Measurements from ENCODE around the gene LNPK. TPM values are rescaled to one million over a fixed set of nuclear protein-coding genes. Genes with fewer than 3 reads are reported as not detected.

Gene LNPK
- total and polyA plus RNA-seq, 9 of the 15 experiments (the other 6 are each of a cell fraction or from before 2014, with no cell fraction given): 6.4 to 40.4 (median 21.3) TPM

DNA sequence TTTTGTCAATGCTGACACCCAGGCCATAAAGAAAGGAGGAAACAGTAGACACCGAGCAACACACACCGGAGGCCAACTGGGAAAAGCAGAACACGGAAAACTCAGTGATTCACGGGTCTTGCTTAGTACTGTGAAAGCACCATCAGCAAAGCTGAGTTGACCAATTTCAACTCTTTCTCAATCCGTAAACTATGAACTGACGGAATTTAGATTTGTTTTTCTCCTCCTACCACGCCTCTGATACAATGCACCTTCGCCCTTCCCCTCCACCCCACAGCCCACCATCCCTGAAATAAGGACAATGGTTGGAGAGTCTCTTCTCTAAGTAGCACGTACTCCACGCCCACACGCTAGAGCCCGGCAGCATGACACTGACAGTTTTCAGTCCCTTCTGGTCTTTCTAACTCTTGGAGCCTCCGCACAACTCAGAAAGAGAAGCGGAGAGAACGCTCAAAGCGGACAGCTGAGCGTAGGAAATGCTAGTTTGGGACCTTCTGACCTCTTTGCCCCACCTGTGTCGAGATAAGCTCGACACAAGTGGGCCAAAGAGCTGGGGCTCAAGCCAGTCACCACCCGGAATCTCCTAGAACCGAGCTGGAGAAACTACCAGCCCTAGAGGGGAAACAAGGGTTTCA lies 669 bp downstream of the LNPK start (continued):
- TF ChIP-seq JUN (IDR thresholded peaks at IDR 0.05; ENCODE audit: borderline replicate concordance, low read depth, low read length): no peak
- TF ChIP-seq JUN (CRISPR knock-in tag; IDR thresholded peaks at IDR 0.05; ENCODE audit: borderline replicate concordance): peak; percentile 16; the same call in 1 of the 2 replicates
- peak; percentile 29; the same call in 1 of the 2 replicates for TF ChIP-seq FOXK1 (CRISPR knock-in tag; IDR thresholded peaks at IDR 0.05; ENCODE audit: borderline replicate concordance)
- TF ChIP-seq HDAC1 (IDR thresholded peaks at IDR 0.05): peak in 1 of 2 experiments; percentile 77; a peak in 2 of 4 replicates
- peak; percentile 77 for TF ChIP-seq ZNF316 (IDR thresholded peaks at IDR 0.05)
- no peak for TF ChIP-seq ZNF77 (CRISPR knock-in tag; IDR thresholded peaks at IDR 0.05)
- TF ChIP-seq SPI1 (IDR thresholded peaks at IDR 0.05; ENCODE audit: borderline replicate concordance, low read depth, low read length): 0 out of 2 replicates have a peak, but pooled peaks have one; percentile 13
- TF ChIP-seq SMARCE1 (IDR thresholded peaks at IDR 0.05): peak; percentile 46
- peak; percentile 38; the same call in 1 of the 2 replicates for TF ChIP-seq MIER1 (IDR thresholded peaks at IDR 0.05; ENCODE audit: low read depth)

DNA sequence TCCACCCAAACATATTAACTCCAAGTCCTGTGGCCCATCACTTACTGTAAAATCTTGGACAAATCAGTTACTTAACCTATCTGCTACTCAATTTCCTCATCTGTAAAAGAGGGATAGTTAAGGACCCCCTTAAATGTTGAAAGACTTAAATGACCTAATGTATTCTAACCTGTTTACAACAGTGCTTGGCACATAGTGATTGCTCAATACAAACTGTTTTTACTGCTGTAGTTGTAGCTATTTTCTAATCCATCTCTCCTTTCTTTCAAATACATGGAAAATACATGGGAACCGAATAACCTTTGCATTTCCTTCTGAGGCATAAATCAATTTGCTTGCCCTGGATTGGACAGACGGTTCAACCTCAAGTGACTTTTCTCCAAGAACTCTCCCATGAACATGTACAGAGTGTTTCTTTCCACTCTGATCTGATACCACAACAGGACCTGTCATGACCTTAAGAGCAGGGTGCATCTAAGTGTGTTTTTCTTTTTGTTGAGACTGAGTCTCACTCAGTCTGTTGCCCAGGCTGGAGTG lies 2.7 kb downstream of the LNPK start:
- intact Hi-C loops (cut with micrococcal nuclease): no loop called here
- DNase-seq (ENCODE audit: extremely low read depth in 1 of 4, low spot score in 3 of 4): peak in 1 of 4 experiments; percentile 12
- Histone ChIP-seq H3K27ac (ENCODE audit: extremely low read depth, low read depth, low read length) (no peak overlapping the region), H3K9me1 (ENCODE audit: control insufficient read depth, insufficient read depth, low read length) (no peaks in the 10 kb centered on the region), H2AFZ (ENCODE audit: low read depth, low read length) (no peak overlapping the region), H3K4me2 (ENCODE audit: insufficient read depth, low read length) (peak overlapping the region; percentile 14; the same call in 1 of the 2 replicates), H3K4me1 (replicated peaks in 1 of 2; ENCODE audit: control insufficient read depth in 2 of 2, insufficient read depth in 2 of 2, low read length in 2 of 2) (peaks cover 14 to 23% of the 10 kb centered on the region in 2 experiments; a peak in 4 of 5 replicates), H4K20me1 (replicated peaks; ENCODE audit: control insufficient read depth, insufficient read depth, low read length) (no peaks in the 10 kb centered on the region), H3K9ac (ENCODE audit: insufficient read depth in 1 of 2, low read depth in 2 of 2, low read length in 2 of 2) (no peak overlapping the region), H3K36me3 (ENCODE audit: control insufficient read depth, insufficient read depth, low read length) (no peaks in the 10 kb centered on the region), H3K4me3 (no peak overlapping the region), H3K79me2 (ENCODE audit: control insufficient read depth, insufficient read depth, low read length) (peaks cover 77% of the 10 kb centered on the region), H3K27me3 (ENCODE audit: control insufficient read depth in 2 of 2, insufficient read depth in 2 of 2, low read length in 2 of 2) (no peaks in the 10 kb centered on the region), H3K9me3 (replicated peaks; ENCODE audit: control insufficient read depth, insufficient read depth, low read depth, low read length) (no peaks in the 10 kb centered on the region)
- FAIRE-seq: no peak
- ChIA-PET POLR2A (interaction anchor here (0.6 to 1.6 kb wide), 2 partner anchors 10 to 80 kb away, joined by 3 read pairs; no protein-coding TSS in a partner anchor), CTCF (ENCODE audit: low intra/inter-chr PET ratio) (no interaction called here)
- in situ Hi-C loops (cut with MboI): no loop called here
- no TSS peak for BruUV-seq (replicated peaks)
- no peak for ATAC-seq
- WGBS (ENCODE audit: insufficient coverage, low coverage, missing lambda C conversion rate): 52% methylated on average over 2 of the region's 2 CpGs
- TF ChIP-seq HDAC1 (IDR thresholded peaks at IDR 0.05) (no peak), MEIS2 (IDR thresholded peaks at IDR 0.05; ENCODE audit: partially characterized antibody) (peak; percentile 61), CEBPB (tag; IDR thresholded peaks at IDR 0.05) (peak; percentile 86), HDAC6 (IDR thresholded peaks at IDR 0.05; ENCODE audit: low read depth, low read length) (no peak), MIER1 (IDR thresholded peaks at IDR 0.05; ENCODE audit: low read depth) (no peak)
- TF ChIP-seq, protein P1, sequence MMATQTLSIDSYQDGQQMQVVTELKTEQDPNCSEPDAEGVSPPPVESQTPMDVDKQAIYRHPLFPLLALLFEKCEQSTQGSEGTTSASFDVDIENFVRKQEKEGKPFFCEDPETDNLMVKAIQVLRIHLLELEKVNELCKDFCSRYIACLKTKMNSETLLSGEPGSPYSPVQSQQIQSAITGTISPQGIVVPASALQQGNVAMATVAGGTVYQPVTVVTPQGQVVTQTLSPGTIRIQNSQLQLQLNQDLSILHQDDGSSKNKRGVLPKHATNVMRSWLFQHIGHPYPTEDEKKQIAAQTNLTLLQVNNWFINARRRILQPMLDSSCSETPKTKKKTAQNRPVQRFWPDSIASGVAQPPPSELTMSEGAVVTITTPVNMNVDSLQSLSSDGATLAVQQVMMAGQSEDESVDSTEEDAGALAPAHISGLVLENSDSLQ (IDR thresholded peaks at IDR 0.05): peak; percentile 48; the same call in 1 of the 2 replicates
- TF ChIP-seq, protein P2, sequence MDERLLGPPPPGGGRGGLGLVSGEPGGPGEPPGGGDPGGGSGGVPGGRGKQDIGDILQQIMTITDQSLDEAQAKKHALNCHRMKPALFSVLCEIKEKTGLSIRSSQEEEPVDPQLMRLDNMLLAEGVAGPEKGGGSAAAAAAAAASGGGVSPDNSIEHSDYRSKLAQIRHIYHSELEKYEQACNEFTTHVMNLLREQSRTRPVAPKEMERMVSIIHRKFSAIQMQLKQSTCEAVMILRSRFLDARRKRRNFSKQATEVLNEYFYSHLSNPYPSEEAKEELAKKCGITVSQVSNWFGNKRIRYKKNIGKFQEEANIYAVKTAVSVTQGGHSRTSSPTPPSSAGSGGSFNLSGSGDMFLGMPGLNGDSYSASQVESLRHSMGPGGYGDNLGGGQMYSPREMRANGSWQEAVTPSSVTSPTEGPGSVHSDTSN (CRISPR knock-in tag; IDR thresholded peaks at IDR 0.05; ENCODE audit: low read depth): no peak
- TF ChIP-seq, protein P2 (tag; conservative IDR thresholded peaks at IDR 0.05; ENCODE audit: low read depth): peak; percentile 65
- TF ChIP-seq, protein P3, sequence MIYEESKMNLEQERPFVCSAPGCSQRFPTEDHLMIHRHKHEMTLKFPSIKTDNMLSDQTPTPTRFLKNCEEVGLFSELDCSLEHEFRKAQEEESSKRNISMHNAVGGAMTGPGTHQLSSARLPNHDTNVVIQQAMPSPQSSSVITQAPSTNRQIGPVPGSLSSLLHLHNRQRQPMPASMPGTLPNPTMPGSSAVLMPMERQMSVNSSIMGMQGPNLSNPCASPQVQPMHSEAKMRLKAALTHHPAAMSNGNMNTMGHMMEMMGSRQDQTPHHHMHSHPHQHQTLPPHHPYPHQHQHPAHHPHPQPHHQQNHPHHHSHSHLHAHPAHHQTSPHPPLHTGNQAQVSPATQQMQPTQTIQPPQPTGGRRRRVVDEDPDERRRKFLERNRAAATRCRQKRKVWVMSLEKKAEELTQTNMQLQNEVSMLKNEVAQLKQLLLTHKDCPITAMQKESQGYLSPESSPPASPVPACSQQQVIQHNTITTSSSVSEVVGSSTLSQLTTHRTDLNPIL (CRISPR knock-in tag; IDR thresholded peaks at IDR 0.05): no peak

Measured in K562 (cell line).